K562 (cell line): ENCODE results near the gene GCHFR. TPM values are rescaled to one million over a fixed set of nuclear protein-coding genes. Genes with fewer than 3 reads are reported as not detected.

Experiments
- ASH1L ChIP-seq: fragments of 450-650 bp; IDR thresholded peaks from 2 replicates; pipeline ENCODE4 v1.6.1; 2018; ENCODE audit warnings: borderline replicate concordance, mild to moderate bottlenecking, low read depth; ENCODE audit not compliant: partially characterized antibody
- DPF2 ChIP-seq: fragments of 450-650 bp; IDR thresholded peaks from 2 replicates; pipeline ENCODE4 v1.6.1; 2016
- ETS1 ChIP-seq: conservative IDR thresholded peaks from 2 replicates; pipeline ENCODE4 v1.6.1; 2011; ENCODE audit warnings: low read depth, mild to moderate bottlenecking, low read length; ENCODE audit not compliant: control insufficient read depth
- FOXA1 ChIP-seq: fragments of 450-650 bp; IDR thresholded peaks from 2 replicates; pipeline ENCODE4 v1.6.1; 2016; ENCODE audit warnings: mild to moderate bottlenecking, borderline replicate concordance
- KDM5B ChIP-seq: fragments of 200-600 bp; sonication (generic); IDR thresholded peaks from 2 replicates; pipeline ENCODE4 v1.6.1; 2012; ENCODE audit warnings: low read depth, mild to moderate bottlenecking, moderate library complexity, low read length, control low read depth, inconsistent platforms; ENCODE audit not compliant: insufficient replicate concordance
- MTA3 ChIP-seq: fragments of 450-650 bp; formaldehyde crosslinking; IDR thresholded peaks from 2 replicates; pipeline ENCODE4 v1.6.1; 2017; ENCODE audit warnings: mild to moderate bottlenecking, borderline replicate concordance
- NEUROD1 ChIP-seq: fragments of 150-350 bp; IDR thresholded peaks from 2 replicates; pipeline ENCODE4 v1.6.1; 2014; ENCODE audit warnings: borderline replicate concordance, low read length, low read depth; ENCODE audit not compliant: partially characterized antibody
- PHTF2 ChIP-seq: fragments of 250-450 bp; sonication (Bioruptor Pico); IDR thresholded peaks from 2 replicates; pipeline ENCODE4 v1.5.0; 2021; ENCODE audit warnings: mild to moderate bottlenecking
- POLR2AphosphoS5 ChIP-seq: IDR thresholded peaks from 2 replicates; pipeline ENCODE4 v1.6.1; 2011; ENCODE audit warnings: mild to moderate bottlenecking, low read depth, low read length, moderate library complexity; ENCODE audit not compliant: control insufficient read depth, insufficient read depth
- POLR3G ChIP-seq: IDR thresholded peaks from 2 replicates; pipeline ENCODE4 v1.6.1; 2011; ENCODE audit not compliant: insufficient read length, insufficient replicate concordance; ENCODE audit errors: extremely low read depth
- SFPQ ChIP-seq: fragments of 200-400 bp; formaldehyde crosslinking; IDR thresholded peaks from 2 replicates; pipeline ENCODE4 v1.6.1; 2017; ENCODE audit warnings: mild to moderate bottlenecking, low read depth, low read length, moderate library complexity
- SIN3B ChIP-seq: fragments of 450-650 bp; IDR thresholded peaks from 2 replicates; pipeline ENCODE4 v1.6.1; 2017; ENCODE audit warnings: low read depth, mild to moderate bottlenecking, moderate library complexity
- STAG1 ChIP-seq: sonication (generic); formaldehyde crosslinking; IDR thresholded peaks from 2 replicates; pipeline ENCODE4 v1.5.0; 2020; ENCODE audit warnings: missing genetic modification reagents, borderline replicate concordance
- STAT5B ChIP-seq: fragments of 250-450 bp; sonication (Bioruptor Pico); IDR thresholded peaks from 2 replicates; pipeline ENCODE4 v1.8.0; 2021; ENCODE audit warnings: mild to moderate bottlenecking, inconsistent platforms
- ZNF184 ChIP-seq: sonication (generic); formaldehyde crosslinking; IDR thresholded peaks from 2 replicates; pipeline ENCODE4 v1.5.0; 2020; ENCODE audit warnings: missing genetic modification reagents
- ZNF224 ChIP-seq: sonication (generic); formaldehyde crosslinking; IDR thresholded peaks from 2 replicates; pipeline ENCODE4 v1.8.0; 2022; ENCODE audit warnings: mild to moderate bottlenecking, missing genetic modification reagents
- ZNF76 ChIP-seq: fragments of 250-450 bp; sonication (Bioruptor Pico); IDR thresholded peaks from 2 replicates; pipeline ENCODE4 v1.4.0; 2020; ENCODE audit warnings: mild to moderate bottlenecking, moderate library complexity, borderline replicate concordance
- ZNF764 ChIP-seq: fragments of 250-450 bp; sonication (Bioruptor Pico); IDR thresholded peaks from 2 replicates; pipeline ENCODE4 v1.4.0; 2020; ENCODE audit warnings: low read depth, mild to moderate bottlenecking, moderate library complexity
- polyA plus RNA-seq, 8 experiments: library from polyadenylated mRNA; depleted of rRNA in 4 of 8; stranded (reverse) in 5 of 8; unstranded in 3 of 8; fragments of >200 nt; fragmentation: Nextera tagmentation in 2 of 8; fragmentation: Illumina TruSeq in 1 of 8; extraction: Ambion mirVana in 2 of 8; extraction: Trizol in 1 of 8; gene quantifications; 2 replicates each; pipeline versions ENCODE4 v1.2.1 to v1.2.3, GENCODE V29; 2011 to 2014; ENCODE audit warnings: inconsistent platforms in 1 of 8, missing spikeins in 1 of 8
- total RNA-seq, 7 experiments: library from RNA; depleted of rRNA in 6 of 7; stranded (reverse); fragments of >200 nt in 6 of 7; fragmentation: Illumina TruSeq in 2 of 7; extraction: Trizol in 2 of 7; gene quantifications; 2 replicates each; pipeline versions ENCODE4 v1.2.1 to v1.2.3, GENCODE V29; 2011 to 2021; ENCODE audit warnings: low replicate concordance in 1 of 7
- TF ChIP-seq, protein P1 (sequence below): sonication (generic); formaldehyde crosslinking; IDR thresholded peaks from 2 replicates; pipeline ENCODE4 v1.8.1; 2022; ENCODE audit warnings: missing genetic modification reagents
- TF ChIP-seq, protein P2 (sequence below): sonication (generic); formaldehyde crosslinking; IDR thresholded peaks from 2 replicates; pipeline ENCODE4 v1.5.0; 2020; ENCODE audit warnings: missing genetic modification reagents
- TF ChIP-seq, protein P3 (sequence below): sonication (generic); formaldehyde crosslinking; IDR thresholded peaks from 2 replicates; pipeline ENCODE4 v1.8.0; 2022; ENCODE audit warnings: missing genetic modification reagents, mild to moderate bottlenecking, moderate library complexity, borderline replicate concordance

GCHFR gene
- total and polyA plus RNA-seq, 9 of the 15 experiments (the other 6 are each of a cell fraction or from before 2014, with no cell fraction given), result 8.7 to 83.5 (median 20.8) TPM

DNA sequence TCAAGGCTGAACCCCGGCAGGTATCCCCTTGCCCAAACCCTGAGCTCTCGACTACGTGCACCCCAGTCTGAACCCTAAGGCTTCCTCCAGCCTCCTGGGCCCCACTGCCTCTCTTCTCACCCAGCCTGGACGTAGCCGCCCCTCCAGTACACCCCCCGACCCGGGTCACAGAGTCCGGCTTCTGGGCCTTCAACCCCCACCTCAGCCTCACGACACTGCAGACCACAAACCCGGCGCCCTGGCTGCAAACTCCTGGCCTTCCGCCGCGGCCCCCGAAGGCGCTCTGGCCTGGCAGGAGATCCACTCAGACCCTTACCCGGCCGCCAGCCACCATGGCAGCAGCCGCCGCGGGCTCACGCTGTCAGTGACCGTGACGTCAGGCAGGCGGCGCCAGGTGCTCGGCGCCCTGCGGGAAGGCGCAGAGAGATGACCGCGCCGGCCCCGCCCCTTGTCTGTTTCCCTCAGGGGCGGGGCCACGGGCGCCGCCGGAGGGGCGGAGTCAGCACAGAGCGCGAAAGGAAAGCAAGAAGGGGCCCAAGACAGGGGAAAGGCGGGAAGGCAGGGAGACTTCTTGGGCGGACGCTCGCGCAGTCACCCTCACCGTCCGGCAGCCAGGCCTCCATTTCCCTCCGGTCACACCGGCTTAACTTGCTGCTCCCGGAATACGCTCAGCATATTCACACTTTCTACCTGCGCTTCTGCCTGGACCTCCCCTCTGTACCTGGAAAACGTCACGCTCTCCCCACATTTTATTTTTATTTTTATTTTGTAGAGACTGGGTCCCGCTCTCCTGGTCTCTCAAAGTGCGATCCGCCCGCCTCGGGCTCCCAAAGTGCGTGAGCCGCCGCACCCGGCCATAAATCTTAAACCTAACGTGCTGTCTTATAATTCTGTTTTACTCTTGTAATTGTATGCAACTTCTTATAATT lies 8.7 kb upstream of the GCHFR start, which contains the start of gene RMDN3 (continued):
- TF ChIP-seq, protein P1, sequence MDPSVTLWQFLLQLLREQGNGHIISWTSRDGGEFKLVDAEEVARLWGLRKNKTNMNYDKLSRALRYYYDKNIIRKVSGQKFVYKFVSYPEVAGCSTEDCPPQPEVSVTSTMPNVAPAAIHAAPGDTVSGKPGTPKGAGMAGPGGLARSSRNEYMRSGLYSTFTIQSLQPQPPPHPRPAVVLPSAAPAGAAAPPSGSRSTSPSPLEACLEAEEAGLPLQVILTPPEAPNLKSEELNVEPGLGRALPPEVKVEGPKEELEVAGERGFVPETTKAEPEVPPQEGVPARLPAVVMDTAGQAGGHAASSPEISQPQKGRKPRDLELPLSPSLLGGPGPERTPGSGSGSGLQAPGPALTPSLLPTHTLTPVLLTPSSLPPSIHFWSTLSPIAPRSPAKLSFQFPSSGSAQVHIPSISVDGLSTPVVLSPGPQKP (CRISPR knock-in tag), result no peak
- TF ChIP-seq KDM5B (peak; percentile 95), SIN3B (peak; percentile 92), DPF2 (peak; percentile 66), ZNF224 (no peak), ASH1L (no peak), POLR3G (no peak), NEUROD1 (no peak), ETS1 (peak; percentile 41; the same call in 1 of the 2 replicates), SFPQ (no peak), ZNF76 (CRISPR knock-in tag) (no peak), ZNF764 (CRISPR knock-in tag) (no peak), ZNF184 (no peak), STAT5B (CRISPR knock-in tag) (no peak), STAG1 (CRISPR knock-in tag) (no peak), PHTF2 (CRISPR knock-in tag) (no peak), FOXA1 (no peak), MTA3 (peak; percentile 78; the same call in 1 of the 2 replicates), POLR2AphosphoS5 (peak; percentile 86)
- TF ChIP-seq, protein P2, sequence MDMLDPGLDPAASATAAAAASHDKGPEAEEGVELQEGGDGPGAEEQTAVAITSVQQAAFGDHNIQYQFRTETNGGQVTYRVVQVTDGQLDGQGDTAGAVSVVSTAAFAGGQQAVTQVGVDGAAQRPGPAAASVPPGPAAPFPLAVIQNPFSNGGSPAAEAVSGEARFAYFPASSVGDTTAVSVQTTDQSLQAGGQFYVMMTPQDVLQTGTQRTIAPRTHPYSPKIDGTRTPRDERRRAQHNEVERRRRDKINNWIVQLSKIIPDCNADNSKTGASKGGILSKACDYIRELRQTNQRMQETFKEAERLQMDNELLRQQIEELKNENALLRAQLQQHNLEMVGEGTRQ, result no peak
- TF ChIP-seq, protein P3, sequence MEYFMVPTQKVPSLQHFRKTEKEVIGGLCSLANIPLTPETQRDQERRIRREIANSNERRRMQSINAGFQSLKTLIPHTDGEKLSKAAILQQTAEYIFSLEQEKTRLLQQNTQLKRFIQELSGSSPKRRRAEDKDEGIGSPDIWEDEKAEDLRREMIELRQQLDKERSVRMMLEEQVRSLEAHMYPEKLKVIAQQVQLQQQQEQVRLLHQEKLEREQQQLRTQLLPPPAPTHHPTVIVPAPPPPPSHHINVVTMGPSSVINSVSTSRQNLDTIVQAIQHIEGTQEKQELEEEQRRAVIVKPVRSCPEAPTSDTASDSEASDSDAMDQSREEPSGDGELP, result peak; percentile 95
